NCI-H69 (cell line): Measurements from ENCODE around the gene ARHGEF10L.

Experiments
- DNase-seq: peaks from one replicate; lab custom pipeline; 2025; lab: John Stamatoyannopoulos, UW

Gene ARHGEF10L

GRCh38 chr1:17655922-17656321 lies 116.4 kb downstream of the ARHGEF10L start:
- DNase-seq = no peak

- no peak for DNase-seq
Measured at GRCh38 chr1:17657436-17657835, 117.9 kb downstream of the ARHGEF10L start.

DNA sequence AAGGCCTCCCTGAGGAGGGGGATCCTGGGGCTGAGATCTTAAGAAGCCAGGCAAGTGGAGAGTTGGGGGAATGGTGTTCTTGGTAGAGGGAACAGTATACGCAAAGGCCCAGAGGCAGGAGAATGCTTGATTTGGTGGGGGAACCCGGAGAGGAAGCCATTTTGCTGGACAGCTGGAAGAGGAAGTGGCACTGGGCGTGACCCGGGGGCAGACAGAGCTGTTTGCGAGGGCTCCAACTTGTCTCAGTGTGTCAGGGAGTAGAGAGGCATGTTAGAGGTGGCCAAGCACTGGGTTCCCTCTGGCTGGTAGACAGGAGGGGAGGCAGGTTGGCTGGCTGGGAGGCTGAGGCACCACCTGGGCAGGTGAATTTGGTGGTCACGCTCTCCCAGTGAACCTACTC lies 119.3 kb downstream of the ARHGEF10L start:
- no peak for DNase-seq

DNA sequence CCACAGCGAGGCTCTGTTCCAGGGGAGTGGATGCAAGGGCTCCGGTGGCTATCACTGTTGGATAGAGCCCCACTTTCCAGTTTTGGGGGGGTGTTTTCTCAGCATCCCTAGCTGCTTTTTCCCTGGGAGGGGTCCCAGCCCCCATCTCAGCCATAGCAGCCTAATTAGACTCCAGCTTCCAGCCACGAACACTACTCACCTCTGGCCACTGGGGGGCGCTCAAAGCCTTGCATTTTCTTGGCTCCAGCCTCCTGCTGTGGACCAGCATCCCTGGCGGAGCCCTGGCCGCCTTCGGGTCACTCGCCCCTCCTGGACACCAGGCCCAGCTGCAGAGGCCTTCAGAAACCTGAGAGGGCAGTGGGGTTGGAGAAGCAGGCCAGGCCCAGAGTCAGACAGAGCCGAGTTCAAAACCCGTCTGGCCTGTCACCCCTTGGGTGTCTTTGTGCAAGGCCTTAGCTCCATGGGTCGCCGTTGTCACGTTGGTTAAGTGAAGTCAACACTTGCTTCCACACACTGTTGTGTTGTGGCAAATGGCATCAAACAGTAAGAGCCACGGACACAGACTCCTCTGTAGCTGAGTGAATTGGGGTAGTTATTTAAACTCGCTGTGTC lies 122.2 kb downstream of the ARHGEF10L start:
- peak; percentile 31 for DNase-seq

GRCh38 chr1:17662296-17662695 lies 122.8 kb downstream of the ARHGEF10L start:
- no peak for DNase-seq

- DNase-seq = no peak
Measured at GRCh38 chr1:17662786-17663185, 123.3 kb downstream of the ARHGEF10L start.

DNA sequence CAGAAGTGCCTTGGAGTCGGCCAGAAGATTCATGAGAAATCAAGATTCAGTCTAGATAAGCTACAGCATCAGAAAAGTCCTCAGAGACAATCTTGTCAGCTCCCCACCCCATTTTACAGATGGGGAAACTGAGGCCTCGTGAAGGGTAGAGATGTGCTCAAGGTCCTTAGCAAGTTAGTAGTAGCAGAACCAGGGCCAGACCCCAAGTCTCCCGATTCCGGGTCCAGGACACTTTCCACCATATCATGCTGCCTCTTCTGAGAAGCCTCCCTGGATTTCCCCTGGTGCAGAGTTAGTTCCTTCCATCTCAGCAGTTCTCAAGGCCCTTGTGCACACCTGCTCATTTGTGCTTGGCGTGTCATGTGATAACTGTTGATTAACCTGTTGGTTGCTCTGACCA lies 124.1 kb downstream of the ARHGEF10L start:
- no peak for DNase-seq

DNA sequence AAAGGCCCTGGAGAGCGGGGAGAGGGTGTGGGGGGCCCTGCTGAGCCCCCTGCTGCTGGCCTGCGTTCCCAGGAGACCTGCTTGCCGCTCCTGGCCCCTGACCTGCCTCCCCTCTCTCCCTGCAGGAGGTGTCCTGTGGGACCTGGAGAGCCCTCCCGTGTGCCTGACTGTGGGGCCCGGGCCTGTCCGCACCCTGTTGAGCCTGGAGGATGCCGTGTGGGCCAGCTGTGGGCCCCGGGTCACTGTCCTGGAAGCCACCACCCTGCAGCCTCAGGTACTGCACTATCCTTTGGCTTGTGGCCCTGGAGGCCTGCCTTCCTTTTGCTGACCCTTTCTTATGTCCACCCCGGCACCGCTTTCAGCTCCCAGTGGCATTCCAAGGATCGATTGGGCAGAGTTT lies 124.8 kb downstream of the ARHGEF10L start:
- no peak for DNase-seq

GRCh38 chr1:17665054-17665453 lies 125.6 kb downstream of the ARHGEF10L start:
- no peak for DNase-seq

DNA sequence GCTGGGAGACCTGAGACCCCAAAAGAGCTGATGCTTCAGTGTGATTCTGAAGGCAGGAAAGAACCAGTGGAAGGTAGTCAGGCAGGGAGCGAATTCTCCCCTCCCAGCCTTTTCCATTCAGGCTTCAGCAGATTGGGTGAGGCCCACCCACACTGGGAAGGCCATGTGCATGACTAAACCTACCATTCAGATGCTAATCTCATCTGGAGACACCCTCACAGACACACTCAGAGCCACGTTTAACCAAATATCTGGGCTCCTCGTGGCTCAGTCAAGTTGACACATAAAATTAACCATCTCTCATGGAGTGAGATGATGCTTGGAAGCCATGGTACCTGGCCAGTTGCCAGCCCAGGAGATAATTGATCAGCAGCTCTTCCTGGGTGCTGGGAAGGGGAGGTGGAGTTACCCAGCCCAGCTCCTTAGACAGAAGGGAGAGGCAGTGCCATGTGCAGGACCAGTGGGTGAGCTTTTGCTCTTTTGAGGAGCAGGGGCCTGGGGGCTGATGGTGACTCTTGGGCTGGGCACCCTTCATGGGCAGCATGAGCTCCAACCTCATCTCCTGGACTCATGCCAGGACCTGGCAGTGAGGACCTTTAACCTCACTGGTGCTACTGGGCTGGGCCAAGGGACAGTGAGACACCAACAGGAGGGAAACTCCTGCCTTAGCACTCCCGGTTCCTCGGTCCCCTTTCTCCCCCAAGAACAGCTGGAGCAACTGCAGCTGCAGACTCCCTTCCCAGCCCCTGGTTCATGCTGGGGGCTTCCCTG lies 126.6 kb downstream of the ARHGEF10L start:
- peak; percentile 29 for DNase-seq

GRCh38 chr1:17667641-17668040 lies 128.1 kb downstream of the ARHGEF10L start:
- DNase-seq = no peak

DNA sequence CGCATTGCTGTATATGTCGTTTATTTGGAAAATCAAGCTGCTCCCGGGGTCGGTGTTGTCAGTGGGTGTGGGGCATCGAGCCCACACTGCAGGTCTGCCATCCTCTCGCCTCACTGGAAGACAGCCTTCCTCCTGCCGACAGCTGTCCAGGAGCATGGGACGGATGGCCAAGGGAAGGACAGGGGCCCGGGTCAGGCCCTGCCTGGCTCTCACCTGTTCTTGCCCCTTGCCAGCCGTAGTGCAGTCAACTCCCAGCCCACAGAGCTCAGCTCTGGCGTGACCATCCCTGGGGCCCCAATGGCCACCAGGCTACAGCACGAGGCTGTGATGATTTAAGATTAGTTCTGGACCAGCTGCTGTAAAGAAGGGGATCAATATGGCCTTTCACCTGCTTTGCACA lies 128.7 kb downstream of the ARHGEF10L start:
- no peak for DNase-seq

DNA sequence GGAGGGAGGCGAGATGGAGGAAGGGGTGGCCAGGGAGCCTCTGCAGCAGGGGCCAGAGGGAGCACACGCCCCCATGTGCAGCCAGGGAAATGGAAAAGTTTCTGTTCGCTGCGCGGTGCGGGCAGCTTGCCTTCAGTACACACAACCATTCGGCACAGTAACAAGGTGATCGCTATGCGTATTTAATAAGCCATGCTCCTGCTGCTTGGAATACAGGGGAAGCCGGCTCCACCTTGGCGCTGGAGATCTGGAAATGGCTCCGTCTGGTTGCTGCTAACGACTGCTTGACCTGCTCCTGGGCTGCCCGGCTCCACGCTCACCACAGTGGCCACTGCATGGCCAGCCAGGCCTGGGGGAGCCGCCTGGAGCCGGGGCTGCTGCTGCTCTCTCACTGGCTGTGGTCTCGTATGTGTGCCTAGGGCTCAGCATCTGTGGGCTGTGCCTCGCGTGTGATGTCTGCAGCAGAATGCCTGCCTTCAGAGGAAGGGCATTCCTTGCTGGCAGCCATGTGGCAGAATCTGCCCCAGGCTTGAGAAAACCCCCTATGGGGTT lies 129.2 kb downstream of the ARHGEF10L start:
- DNase-seq = no peak

- DNase-seq = no peak
Measured at GRCh38 chr1:17669305-17669704, 129.8 kb downstream of the ARHGEF10L start.

DNA sequence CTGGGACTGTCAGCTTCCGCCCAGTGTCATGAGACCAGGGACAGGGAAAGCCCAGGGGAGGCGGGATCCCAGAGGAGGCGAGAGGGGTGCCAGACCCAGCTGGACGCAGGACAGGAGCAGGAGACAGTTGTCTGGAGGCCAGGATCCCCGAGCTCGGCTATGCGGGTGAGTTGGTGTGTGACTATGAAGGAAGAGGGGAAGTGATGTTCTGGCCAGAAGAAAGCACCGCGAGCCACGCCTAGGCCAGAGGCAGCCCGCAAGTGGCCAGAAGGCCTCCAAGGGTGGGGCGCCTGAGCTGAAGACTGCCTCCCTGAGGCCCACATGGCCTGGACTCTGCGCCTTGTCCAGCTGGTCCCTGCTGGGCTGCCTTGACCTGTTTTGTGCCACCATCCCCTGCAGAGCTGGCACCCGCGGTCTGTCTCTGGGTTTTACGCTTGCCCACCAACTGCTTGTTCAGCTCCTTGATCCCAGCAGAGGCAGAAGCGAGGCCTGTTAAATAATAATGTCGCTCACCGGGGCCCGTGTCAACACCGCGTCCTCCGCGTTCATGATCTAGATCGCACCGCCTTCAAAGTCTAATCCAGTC lies 130.5 kb downstream of the ARHGEF10L start:
- no peak for DNase-seq

DNA sequence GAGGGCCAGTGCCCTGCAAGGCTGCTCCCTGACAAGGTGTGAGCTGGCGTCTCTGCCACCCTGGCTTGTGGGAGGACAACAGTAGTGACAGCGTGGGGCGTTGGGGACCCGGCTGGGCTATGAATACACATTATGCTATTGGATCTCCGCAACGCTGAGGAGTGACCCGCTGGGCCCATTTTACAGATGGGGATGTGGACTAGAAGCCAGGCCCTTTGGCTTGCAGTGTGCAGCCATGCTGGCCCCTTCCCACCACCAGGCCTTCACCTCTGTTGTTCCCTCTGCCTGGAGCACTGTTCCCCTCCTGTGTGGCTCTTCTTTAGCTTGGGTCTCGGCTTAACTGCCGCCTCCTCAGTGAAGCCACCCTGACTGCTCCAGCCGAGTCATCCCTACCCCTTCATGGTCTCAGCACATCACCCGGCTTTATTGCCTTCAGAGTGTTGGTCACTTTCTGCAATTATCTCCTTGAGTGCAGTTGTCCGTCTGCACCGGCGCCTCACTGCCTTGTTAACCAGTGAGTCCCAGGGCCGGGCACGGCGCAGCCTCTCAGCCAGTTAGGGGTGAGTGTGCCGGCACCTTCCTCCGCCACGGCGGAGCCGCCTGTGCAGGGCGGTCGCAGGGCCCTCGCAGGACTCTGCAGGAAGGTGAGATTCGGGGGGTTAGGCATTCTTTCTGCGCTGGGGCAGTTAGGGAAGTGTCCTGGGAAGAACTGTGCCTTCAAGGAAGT lies 131.3 kb downstream of the ARHGEF10L start:
- DNase-seq = no peak

- no peak for DNase-seq
Measured at GRCh38 chr1:17671314-17671705, 131.8 kb downstream of the ARHGEF10L start.

- peak; percentile 30 for DNase-seq
Measured at GRCh38 chr1:17671741-17672140, 132.2 kb downstream of the ARHGEF10L start.

GRCh38 chr1:17672226-17672625 lies 132.7 kb downstream of the ARHGEF10L start:
- no peak for DNase-seq

DNA sequence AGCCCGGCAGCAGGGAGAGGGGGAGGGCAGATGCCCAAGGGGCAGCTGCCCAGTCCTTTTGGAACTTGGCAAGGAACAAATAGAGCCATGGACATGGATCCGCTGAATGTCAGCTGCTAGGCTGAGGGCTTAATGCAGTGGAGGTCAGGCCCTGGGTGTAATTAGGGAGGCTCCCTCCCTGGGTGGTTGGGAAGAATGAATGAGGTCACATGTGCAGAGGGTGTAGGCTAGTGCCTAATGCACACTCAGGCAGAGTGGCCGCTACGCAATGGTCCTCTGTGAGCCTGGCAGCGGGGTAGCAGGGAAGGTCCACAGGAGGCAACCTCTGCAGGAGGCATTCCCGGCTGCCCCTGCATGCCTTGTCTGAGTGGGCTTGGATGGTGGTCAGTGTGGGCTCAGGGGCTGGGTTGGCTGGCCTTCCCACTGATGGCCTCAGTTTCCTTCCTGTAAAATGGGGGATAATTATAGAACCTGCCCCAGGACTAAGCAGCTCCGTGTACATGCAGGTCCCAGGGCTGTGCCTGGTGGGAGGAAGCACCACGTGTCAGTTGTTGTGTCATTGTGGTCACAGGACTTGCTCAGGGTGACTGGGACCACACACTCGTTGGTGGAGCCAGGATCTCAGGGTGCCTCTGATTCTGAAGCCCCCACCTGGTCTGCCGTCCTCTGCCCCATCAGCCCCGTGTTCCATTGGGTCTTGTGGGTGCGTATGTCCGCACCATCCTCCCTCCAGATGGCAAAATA lies 134.0 kb downstream of the ARHGEF10L start:
- peak; percentile 38 for DNase-seq

GRCh38 chr1:17674726-17675500 lies 135.4 kb downstream of the ARHGEF10L start:
- DNase-seq = no peak
